Mesenchymal stem cell (in vitro differentiated cells and primary cell): ENCODE results near the gene LGALS3BP.

Source experiments
- DNase-seq: peaks from one replicate; pipeline ENCODE4 v3.0.0-alpha.2; 2013
- H2AFZ ChIP-seq: one replicate; pipeline ENCODE4 v1.6.1; 2013; ENCODE audit warnings: low read depth, mild to moderate bottlenecking, control low read depth, inconsistent platforms, low read length, moderate library complexity
- H2AK5ac ChIP-seq: 2 replicates; pipeline ENCODE4 v1.6.1; 2013; ENCODE audit warnings: low read length, moderate library complexity, mild to moderate bottlenecking, inconsistent platforms; ENCODE audit not compliant: severe bottlenecking
- H2BK120ac ChIP-seq: one replicate; pipeline ENCODE4 v1.6.1; 2013; ENCODE audit warnings: low read depth, mild to moderate bottlenecking, inconsistent platforms, low read length, moderate library complexity
- H2BK12ac ChIP-seq, 2 experiments: one replicate each; pipeline ENCODE4 v1.6.1; 2013; ENCODE audit warnings: inconsistent platforms in 2 of 2, low read length in 2 of 2, mild to moderate bottlenecking in 2 of 2, moderate library complexity in 2 of 2, control low read depth in 1 of 2
- H2BK15ac ChIP-seq: one replicate; pipeline ENCODE4 v1.6.1; 2013; ENCODE audit warnings: mild to moderate bottlenecking, low read depth, inconsistent platforms; ENCODE audit not compliant: poor library complexity, severe bottlenecking
- H2BK5ac ChIP-seq: 2 replicates; pipeline ENCODE4 v1.6.1; 2013; ENCODE audit warnings: low read depth, mild to moderate bottlenecking, low read length, control low read depth, inconsistent platforms; ENCODE audit not compliant: poor library complexity, severe bottlenecking
- H3K14ac ChIP-seq, 2 experiments: one replicate each; pipeline ENCODE4 v1.6.1; 2013; ENCODE audit warnings: inconsistent platforms in 2 of 2, low read length in 2 of 2, control low read depth in 1 of 2, mild to moderate bottlenecking in 1 of 2, moderate library complexity in 1 of 2
- H3K18ac ChIP-seq, 2 experiments: one replicate each; pipeline ENCODE4 v1.6.1; 2013; ENCODE audit warnings: inconsistent platforms in 2 of 2, low read length in 2 of 2, control low read depth in 1 of 2, low read depth in 1 of 2, mild to moderate bottlenecking in 1 of 2
- H3K23ac ChIP-seq, 2 experiments: one replicate each; pipeline ENCODE4 v1.6.1; 2013; ENCODE audit warnings: inconsistent platforms in 2 of 2, low read length in 2 of 2, mild to moderate bottlenecking in 2 of 2, moderate library complexity in 2 of 2, control low read depth in 1 of 2
- H3K27ac ChIP-seq: 2 replicates; pipeline ENCODE4 v1.5.1; 2013; ENCODE audit warnings: mild to moderate bottlenecking, moderate library complexity, low read length, control low read depth, inconsistent platforms; ENCODE audit not compliant: poor library complexity, severe bottlenecking
- H3K27me3 ChIP-seq, 2 experiments: 2 replicates each; pipeline versions ENCODE4 v1.6.1 to v1.7.0; 2013; ENCODE audit warnings: low read length in 2 of 2, mild to moderate bottlenecking in 2 of 2, moderate library complexity in 2 of 2, control low read depth in 1 of 2, inconsistent platforms in 1 of 2; ENCODE audit not compliant: control insufficient read depth in 1 of 2, insufficient read depth in 1 of 2
- H3K36me3 ChIP-seq, 2 experiments: 2 replicates each; pipeline versions ENCODE4 v1.6.1 to v1.7.0; 2013; ENCODE audit warnings: low read length in 2 of 2, control low read depth in 1 of 2, inconsistent platforms in 1 of 2, low read depth in 1 of 2, mild to moderate bottlenecking in 1 of 2; ENCODE audit not compliant: insufficient read depth in 2 of 2, control insufficient read depth in 1 of 2
- H3K4ac ChIP-seq, 2 experiments: one replicate each; pipeline ENCODE4 v1.6.1; 2013; ENCODE audit warnings: inconsistent platforms in 2 of 2, low read length in 2 of 2, mild to moderate bottlenecking in 2 of 2, moderate library complexity in 2 of 2, control low read depth in 1 of 2, low read depth in 1 of 2
- H3K4me1 ChIP-seq: 2 replicates; pipeline ENCODE4 v1.6.1; 2013; ENCODE audit warnings: low read depth, low read length, control low read depth; ENCODE audit not compliant: control insufficient read depth, insufficient read depth
- H3K4me2 ChIP-seq: 2 replicates; pipeline ENCODE4 v1.6.1; 2013; ENCODE audit warnings: low read length, mild to moderate bottlenecking, inconsistent platforms; ENCODE audit not compliant: poor library complexity, severe bottlenecking
- H3K4me3 ChIP-seq, 2 experiments: 2 replicates each; pipeline versions ENCODE4 v1.5.1 to v1.7.0; 2013; ENCODE audit warnings: low read length in 2 of 2, mild to moderate bottlenecking in 2 of 2, control low read depth in 1 of 2, low read depth in 1 of 2; ENCODE audit not compliant: insufficient read depth in 1 of 2
- H3K79me1 ChIP-seq: replicated peaks from 2 replicates; pipeline ENCODE4 v1.6.1; 2013; ENCODE audit warnings: mild to moderate bottlenecking, control low read depth, low read length, inconsistent platforms; ENCODE audit not compliant: poor library complexity, severe bottlenecking
- H3K9ac ChIP-seq: 2 replicates; pipeline ENCODE4 v1.7.0; 2013; ENCODE audit warnings: mild to moderate bottlenecking, low read length, moderate library complexity
- H3K9me3 ChIP-seq: 2 replicates; pipeline ENCODE4 v1.7.0; 2013; ENCODE audit warnings: mild to moderate bottlenecking, low read length; ENCODE audit not compliant: control insufficient read depth
- H4K8ac ChIP-seq: one replicate; pipeline ENCODE4 v1.6.1; 2013; ENCODE audit warnings: inconsistent platforms, mild to moderate bottlenecking, low read length, moderate library complexity
- H4K91ac ChIP-seq: one replicate; pipeline ENCODE4 v1.6.1; 2013; ENCODE audit warnings: mild to moderate bottlenecking, low read length, inconsistent platforms
- WGBS: methylation state at CpG from one replicate; pipeline ENCODE4 v1.1.7; 2013; ENCODE audit warnings: mixed read lengths; 5-methylcytosine and 5-hydroxymethylcytosine counted together

The LGALS3BP gene

GRCh38 chr17:78922816-78923498, 56.8 kb downstream of the LGALS3BP start:
- Histone ChIP-seq H4K91ac (no peak overlapping the region), H2BK120ac (no peak overlapping the region), H3K18ac (peak overlapping the region in 1 of 2 experiments; percentile 48), H3K23ac (no peak overlapping the region), H3K4me2 (peak overlapping the region; percentile 65), H2AK5ac (no peak overlapping the region), H3K14ac (no peak overlapping the region), H3K79me1 (peaks cover 2% of the 10 kb centered on the region), H2BK5ac (no peak overlapping the region), H2BK15ac (no peak overlapping the region), H2BK12ac (peak overlapping the region in 1 of 2 experiments; percentile 25), H3K27me3 (no peaks in the 10 kb centered on the region), H3K4me3 (peak overlapping the region in 1 of 2 experiments; percentile 98), H3K27ac (no peak overlapping the region), H2AFZ (no peak overlapping the region), H4K8ac (no peak overlapping the region), H3K9me3 (no peaks in the 10 kb centered on the region), H3K4me1 (peaks cover 48% of the 10 kb centered on the region), H3K4ac (no peak overlapping the region), H3K9ac (peak overlapping the region; percentile 95), H3K36me3 (peaks cover 7 to 20% of the 10 kb centered on the region in 2 experiments)
- WGBS = 90% methylated on average over 7 of the region's 13 CpGs
- DNase-seq = no peak

- H2AK5ac ChIP-seq = peak overlapping the region; percentile 56
- H4K91ac ChIP-seq = no peak overlapping the region
- H3K4me2 ChIP-seq = no peak overlapping the region
- no peak overlapping the region for H3K18ac ChIP-seq
- no peak overlapping the region for H2BK12ac ChIP-seq
- no peak overlapping the region for H2BK15ac ChIP-seq
- H3K4me1 ChIP-seq = peaks cover 51% of the 10 kb centered on the region
- H3K14ac ChIP-seq = no peak overlapping the region
- H3K9ac ChIP-seq = peak overlapping the region; percentile 95
- H4K8ac ChIP-seq = no peak overlapping the region
- H3K27me3 ChIP-seq = no peaks in the 10 kb centered on the region
- H2BK5ac ChIP-seq = no peak overlapping the region
- H3K27ac ChIP-seq = peak overlapping the region; percentile 10
- no peak overlapping the region for H3K4ac ChIP-seq
- no peak overlapping the region for H2AFZ ChIP-seq
- H3K79me1 ChIP-seq = peaks cover 3% of the 10 kb centered on the region
- H3K9me3 ChIP-seq = no peaks in the 10 kb centered on the region
- 96% methylated on average over 8 of the region's 8 CpGs for WGBS
- no peak overlapping the region for H2BK120ac ChIP-seq
- H3K36me3 ChIP-seq = peaks cover 7 to 27% of the 10 kb centered on the region in 2 experiments
- no peak for DNase-seq
- H3K4me3 ChIP-seq = peak overlapping the region in 1 of 2 experiments; percentile 98
- peak overlapping the region in 1 of 2 experiments; percentile 29 for H3K23ac ChIP-seq
These were observed 58.2 kb downstream of the LGALS3BP start for GRCh38 chr17:78921437-78921971.
